A673 (cell line): ENCODE results near the gene SPSB4.

Source experiments
- CTCF ChIP-seq: fragments of 300-800, 200-600 bp; sonication (generic); conservative IDR thresholded peaks from 2 replicates; pipeline ENCODE4 v1.5.1; 2017; ENCODE audit warnings: low read depth, mild to moderate bottlenecking, antibody characterized with exemption, low read length, moderate library complexity, mixed read lengths
- EZH2 ChIP-seq: fragments of 200-600 bp; sonication (generic); IDR thresholded peaks from 2 replicates; pipeline ENCODE4 v1.6.1; 2017; ENCODE audit warnings: borderline replicate concordance, low read depth, mild to moderate bottlenecking, mixed read lengths, antibody characterized with exemption, low read length; ENCODE audit not compliant: poor library complexity, severe bottlenecking

- TF ChIP-seq EZH2 (no peak), CTCF (no peak)
Observed at GRCh38 chr3:141143517-141143916, 92.4 kb downstream of the SPSB4 start.
